Vagina (tissue), 2 donors: ENCODE results near the gene AKNAD1. TPM values are rescaled to one million over a fixed set of nuclear protein-coding genes. Genes with fewer than 3 reads are reported as not detected.

ENCODE experiments used
- DNase-seq, 2 donors: peaks; one replicate each; pipeline ENCODE4 v3.0.0-alpha.2; 2017; ENCODE audit errors: extremely low spot score in 2 of 2
- H3K27ac ChIP-seq: fragments of 200-600 bp; sonication (generic); one replicate; pipeline ENCODE4 v1.5.1; 2019
- H3K27me3 ChIP-seq: fragments of 200-600 bp; sonication (generic); one replicate; pipeline ENCODE4 v1.5.1; 2019
- H3K36me3 ChIP-seq, 2 donors: fragments of 200-600 bp; sonication (generic); one replicate each; pipeline ENCODE4 v1.5.1; 2017 to 2019
- H3K4me1 ChIP-seq: fragments of 200-600 bp; sonication (generic); one replicate; pipeline ENCODE4 v1.5.1; 2019
- H3K4me3 ChIP-seq, 2 donors: fragments of 200-600 bp; sonication (generic); 1 replicate in 1 of 2; 2 replicates in 1 of 2; pipeline ENCODE4 v1.5.1; 2016 to 2019
- H3K9me3 ChIP-seq: fragments of 200-600 bp; sonication (generic); one replicate; pipeline ENCODE4 v1.5.1; 2019
- CTCF ChIP-seq, 3 experiments: fragments of 450-650 bp in 2 of 3; fragments of 200-600 bp in 1 of 3; sonication (generic) in 1 of 3; IDR thresholded peaks; one replicate each; pipeline ENCODE4 v1.5.1; 2017 to 2019; ENCODE audit warnings: antibody characterized with exemption in 3 of 3, mild to moderate bottlenecking in 2 of 3, moderate library complexity in 2 of 3
- POLR2A ChIP-seq, 2 donors: fragments of 450-650 bp; IDR thresholded peaks; one replicate each; pipeline ENCODE4 v1.6.1; 2017; ENCODE audit warnings: antibody characterized with exemption in 2 of 2, mild to moderate bottlenecking in 2 of 2, moderate library complexity in 2 of 2
- POLR2AphosphoS5 ChIP-seq, 2 donors: sonication (generic); formaldehyde crosslinking; IDR thresholded peaks; one replicate each; pipeline ENCODE4 v1.9.0; 2017; ENCODE audit warnings: antibody characterized with exemption in 2 of 2, mild to moderate bottlenecking in 2 of 2, low read depth in 1 of 2; ENCODE audit not compliant: insufficient read depth in 1 of 2
- intact Hi-C: fragments of 100-400 bp; cut with DNase I; formaldehyde crosslinking; loops from one replicate; pipeline ENCODE4 v1.15.1; 2023
- total RNA-seq: library from RNA; depleted of rRNA; stranded (reverse); fragments of >200 nt; gene quantifications from one replicate; pipeline ENCODE4 v1.2.3, GENCODE V29; 2016

The AKNAD1 gene
- total RNA-seq, 1 donor from 2014 or later = 3.9 TPM

GRCh38 chr1:108884968-108885367 is 28.1 kb upstream of the AKNAD1 start:
- no peak overlapping the region for H3K27ac ChIP-seq
- no peaks in the 10 kb centered on the region for H3K27me3 ChIP-seq
- H3K4me1 ChIP-seq = peaks cover 31% of the 10 kb centered on the region
- intact Hi-C loops = no loop called here
- no peak for DNase-seq
- no peaks in the 10 kb centered on the region for H3K9me3 ChIP-seq
- H3K36me3 ChIP-seq = no peaks in the 10 kb centered on the region
- H3K4me3 ChIP-seq = no peak overlapping the region
- TF ChIP-seq CTCF (IDR thresholded peaks at IDR 0.05) = no peak
- no peak for TF ChIP-seq POLR2A (IDR thresholded peaks at IDR 0.05)
- TF ChIP-seq POLR2AphosphoS5 (IDR thresholded peaks at IDR 0.05; ENCODE audit: insufficient read depth in 1 of 2, low read depth in 1 of 2) = no peak

- Histone ChIP-seq H3K36me3 (no peaks in the 10 kb centered on the region), H3K4me1 (peaks cover 26% of the 10 kb centered on the region), H3K27ac (no peak overlapping the region), H3K4me3 (no peak overlapping the region), H3K27me3 (no peaks in the 10 kb centered on the region), H3K9me3 (no peaks in the 10 kb centered on the region)
- TF ChIP-seq POLR2AphosphoS5 (IDR thresholded peaks at IDR 0.05; ENCODE audit: insufficient read depth in 1 of 2, low read depth in 1 of 2) = no peak
- no peak for TF ChIP-seq CTCF (IDR thresholded peaks at IDR 0.05)
- no peak for TF ChIP-seq POLR2A (IDR thresholded peaks at IDR 0.05)
- intact Hi-C loops = no loop called here
- no peak for DNase-seq
Measured at GRCh38 chr1:108882837-108883236, 25.9 kb upstream of the AKNAD1 start.

- Histone ChIP-seq H3K9me3 (no peaks in the 10 kb centered on the region), H3K4me3 (peak overlapping the region in 1 of 2 donors; percentile 14), H3K36me3 (no peaks in the 10 kb centered on the region), H3K4me1 (peaks cover 28% of the 10 kb centered on the region), H3K27ac (no peak overlapping the region), H3K27me3 (no peaks in the 10 kb centered on the region)
- DNase-seq = no peak
- intact Hi-C loops = no loop called here
- TF ChIP-seq POLR2AphosphoS5 (IDR thresholded peaks at IDR 0.05; ENCODE audit: insufficient read depth in 1 of 2, low read depth in 1 of 2) (peak in 1 of 2 donors; percentile 61), CTCF (IDR thresholded peaks at IDR 0.05) (no peak)
Measured at GRCh38 chr1:108881369-108881768, 24.5 kb upstream of the AKNAD1 start.

- H3K27me3 ChIP-seq = no peaks in the 10 kb centered on the region
- DNase-seq = no peak
- H3K4me3 ChIP-seq = peak overlapping the region in 1 of 2 donors; percentile 14
- H3K4me1 ChIP-seq = peaks cover 30% of the 10 kb centered on the region
- no peaks in the 10 kb centered on the region for H3K36me3 ChIP-seq
- intact Hi-C loops = no loop called here
- TF ChIP-seq CTCF (IDR thresholded peaks at IDR 0.05) = no peak
- no peak for TF ChIP-seq POLR2A (IDR thresholded peaks at IDR 0.05)
- TF ChIP-seq POLR2AphosphoS5 (IDR thresholded peaks at IDR 0.05; ENCODE audit: insufficient read depth in 1 of 2, low read depth in 1 of 2) = no peak
- H3K9me3 ChIP-seq = no peaks in the 10 kb centered on the region
- no peak overlapping the region for H3K27ac ChIP-seq
Measured at GRCh38 chr1:108880850-108881249, 24.0 kb upstream of the AKNAD1 start.

- Histone ChIP-seq H3K9me3 (no peaks in the 10 kb centered on the region), H3K4me3 (peak overlapping the region in 1 of 2 donors; percentile 80), H3K36me3 (no peaks in the 10 kb centered on the region), H3K27ac (no peak overlapping the region), H3K27me3 (no peaks in the 10 kb centered on the region), H3K4me1 (peaks cover 30% of the 10 kb centered on the region)
- DNase-seq = no peak
- intact Hi-C loops = no loop called here
- TF ChIP-seq POLR2AphosphoS5 (IDR thresholded peaks at IDR 0.05; ENCODE audit: insufficient read depth in 1 of 2, low read depth in 1 of 2) (peak in 1 of 2 donors; percentile 54), CTCF (IDR thresholded peaks at IDR 0.05) (no peak), POLR2A (IDR thresholded peaks at IDR 0.05) (no peak)
Measured at GRCh38 chr1:108878678-108879077, 21.8 kb upstream of the AKNAD1 start.
